ENCODE results near the gene PRRC2B.
A peak's percentile ranks its signal among the peaks of the same experiment; 100 is the strongest.

PRRC2B gene

GRCh38 chr9:131410044-131410491, 16.2 kb downstream of the PRRC2B start:
- DNase-seq = no peak

- DNase-seq = no peak
Observed at GRCh38 chr9:131411719-131412681, 18.1 kb downstream of the PRRC2B start.

- DNase-seq = no peak
Observed at GRCh38 chr9:131416509-131416908, 22.6 kb downstream of the PRRC2B start.

GRCh38 chr9:131417264-131418142, 23.6 kb downstream of the PRRC2B start:
- no peak for DNase-seq

GRCh38 chr9:131418143-131419025, 24.5 kb downstream of the PRRC2B start:
- DNase-seq = no peak

- no peak for DNase-seq
Observed at GRCh38 chr9:131419026-131419614, 25.2 kb downstream of the PRRC2B start.

- no peak for DNase-seq
Observed at GRCh38 chr9:131419716-131420115, 25.8 kb downstream of the PRRC2B start.

GRCh38 chr9:131420980-131421624, 27.2 kb downstream of the PRRC2B start:
- DNase-seq = no peak

- DNase-seq = no peak
Observed at GRCh38 chr9:131421691-131422090, 27.8 kb downstream of the PRRC2B start.

GRCh38 chr9:131422241-131422792, 28.4 kb downstream of the PRRC2B start:
- DNase-seq = peak; percentile 19

GRCh38 chr9:131423171-131423581, 29.3 kb downstream of the PRRC2B start:
- no peak for DNase-seq

- no peak for DNase-seq
Observed at GRCh38 chr9:131426545-131426944, 32.7 kb downstream of the PRRC2B start.

- no peak for DNase-seq
Observed at GRCh38 chr9:131429121-131430012, 35.5 kb downstream of the PRRC2B start.

GRCh38 chr9:131432050-131432449, 38.2 kb downstream of the PRRC2B start:
- no peak for DNase-seq

GRCh38 chr9:131432597-131433301, 38.9 kb downstream of the PRRC2B start:
- no peak for DNase-seq

GRCh38 chr9:131433302-131433854, 39.5 kb downstream of the PRRC2B start:
- DNase-seq = no peak

GRCh38 chr9:131434673-131435072, 40.8 kb downstream of the PRRC2B start:
- DNase-seq = no peak

- no peak for DNase-seq
Observed at GRCh38 chr9:131436376-131436775, 42.5 kb downstream of the PRRC2B start.

- no peak for DNase-seq
Observed at GRCh38 chr9:131436865-131437271, 43.0 kb downstream of the PRRC2B start.
